Islet of Langerhans (tissue), 1 donor: Measurements from ENCODE around the gene PTCHD1.

Experiments used
- FAIRE-seq: peaks from one replicate; lab custom pipeline; 2011; peaks lifted over from hg19 to GRCh38; lab: Jason Lieb, UNC

Gene PTCHD1

GRCh38 chrX:23356189-23356588 is 21.5 kb downstream of the PTCHD1 start:
- no peak for FAIRE-seq

- no peak for FAIRE-seq
These were observed 29.8 kb downstream of the PTCHD1 start for GRCh38 chrX:23364416-23364815.

GRCh38 chrX:23365541-23365940 is 30.9 kb downstream of the PTCHD1 start:
- no peak for FAIRE-seq

GRCh38 chrX:23366914-23367313 is 32.3 kb downstream of the PTCHD1 start:
- FAIRE-seq: no peak

GRCh38 chrX:23369027-23369426 is 34.4 kb downstream of the PTCHD1 start:
- no peak for FAIRE-seq

GRCh38 chrX:23372220-23372902 is 37.7 kb downstream of the PTCHD1 start:
- FAIRE-seq: no peak

DNA sequence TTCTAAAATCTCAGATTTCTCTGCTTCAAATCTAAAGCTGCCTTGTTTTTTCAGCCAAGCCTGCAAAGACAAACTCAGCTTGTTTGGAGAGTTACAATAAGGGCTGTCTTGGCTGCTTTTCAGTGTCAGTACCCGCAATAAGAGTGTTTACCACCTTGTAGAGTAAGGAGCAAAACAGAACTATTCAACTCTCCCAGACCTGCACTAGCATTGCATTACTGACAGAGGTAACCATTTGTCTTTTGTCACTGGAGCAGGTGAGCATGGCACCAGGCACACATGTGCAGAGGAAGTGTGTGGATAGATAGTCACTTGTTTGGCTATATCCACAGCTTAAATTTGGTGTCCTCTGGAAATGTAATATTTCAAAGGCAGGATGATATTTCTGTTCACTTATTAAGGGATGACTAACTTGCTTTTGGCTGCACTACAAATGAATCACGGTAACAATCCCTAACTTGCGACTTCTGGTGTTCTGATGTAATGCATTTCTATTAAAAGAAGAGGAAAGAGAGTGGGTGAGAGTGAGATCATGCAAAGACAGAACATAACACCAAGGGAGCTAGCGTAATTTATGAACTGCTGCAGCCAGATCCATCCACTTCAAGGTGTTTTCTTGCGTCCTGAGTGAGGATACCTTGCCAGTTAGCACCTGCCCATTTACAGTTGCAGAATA is 38.6 kb downstream of the PTCHD1 start:
- no peak for FAIRE-seq

GRCh38 chrX:23374291-23374690 is 39.6 kb downstream of the PTCHD1 start:
- no peak for FAIRE-seq

DNA sequence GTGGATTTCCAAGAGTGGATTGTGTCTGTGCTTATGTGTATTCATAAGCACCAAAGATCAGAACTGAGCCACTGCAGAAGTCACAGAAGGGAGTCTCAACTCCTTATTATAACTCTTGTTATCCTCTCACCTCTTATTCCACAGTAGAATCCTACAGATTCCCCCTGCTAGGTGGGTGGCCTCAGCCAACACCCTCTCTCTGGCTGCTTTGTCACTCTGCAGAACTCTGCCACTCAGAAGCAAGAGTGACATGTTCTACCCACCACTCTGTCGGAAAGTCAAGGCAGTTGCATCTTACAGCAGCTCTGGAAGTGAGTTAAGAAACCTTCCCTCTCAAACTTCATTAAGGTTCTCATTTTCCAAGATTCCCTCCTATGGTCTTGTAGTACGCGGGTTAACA is 41.9 kb downstream of the PTCHD1 start:
- no peak for FAIRE-seq

DNA sequence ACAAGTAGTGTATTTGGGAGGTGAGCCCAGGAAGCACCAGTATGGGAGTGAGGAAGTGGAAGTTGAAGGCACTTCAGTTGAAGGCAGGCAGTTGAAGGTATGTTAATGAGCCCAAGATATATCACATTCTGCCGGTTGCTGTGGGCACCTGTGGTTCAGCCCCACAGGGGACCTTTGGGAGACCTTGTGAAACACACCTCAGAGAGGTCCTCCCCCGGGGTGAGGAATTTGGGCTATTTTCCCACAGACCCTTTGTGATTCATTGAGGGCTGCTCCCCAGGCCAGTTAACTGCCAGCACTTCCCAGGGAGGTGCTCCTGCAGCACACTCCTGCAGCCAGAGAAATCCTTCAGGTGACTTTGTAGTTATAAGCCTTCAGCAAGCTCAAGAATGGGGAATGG is 45.9 kb downstream of the PTCHD1 start:
- FAIRE-seq: no peak

GRCh38 chrX:23381099-23382087 is 46.7 kb downstream of the PTCHD1 start:
- no peak for FAIRE-seq

DNA sequence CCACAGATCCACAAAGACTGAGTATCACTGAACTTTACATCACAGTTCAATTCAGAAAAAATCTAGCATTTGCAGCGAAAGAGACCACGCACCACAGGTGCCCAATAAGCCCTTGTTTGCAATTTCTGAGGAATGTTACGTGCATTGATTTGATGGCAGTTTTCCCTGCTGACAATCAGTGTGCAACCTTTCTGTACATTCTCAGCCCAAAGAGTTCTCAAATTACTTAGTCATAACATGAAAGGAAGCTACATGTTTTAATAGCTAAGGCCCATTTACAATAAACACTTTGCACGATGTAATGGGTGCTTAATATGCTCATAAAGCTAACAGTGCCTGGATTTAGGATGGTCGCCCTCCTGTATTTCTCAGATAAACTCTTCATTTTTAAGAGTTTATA is 47.9 kb downstream of the PTCHD1 start:
- FAIRE-seq: no peak

DNA sequence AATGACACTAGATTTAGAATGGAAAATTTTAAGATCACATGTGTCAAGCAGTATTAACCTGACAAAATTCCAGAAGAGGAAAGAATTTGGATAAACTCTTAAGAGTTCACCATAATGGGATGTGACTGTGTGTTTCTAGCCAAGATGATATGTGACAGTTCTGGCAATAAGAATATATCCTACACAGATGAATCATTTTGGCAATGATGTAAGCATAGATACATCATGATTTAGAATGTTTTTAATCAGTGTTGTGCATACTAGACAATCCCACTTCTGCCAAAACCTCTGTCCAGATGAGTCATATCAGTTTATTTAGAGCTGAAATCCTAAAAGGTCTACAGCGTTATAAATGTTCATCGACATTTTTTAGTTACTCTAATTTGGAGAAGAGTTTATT is 48.8 kb downstream of the PTCHD1 start:
- FAIRE-seq: peak; percentile 51

DNA sequence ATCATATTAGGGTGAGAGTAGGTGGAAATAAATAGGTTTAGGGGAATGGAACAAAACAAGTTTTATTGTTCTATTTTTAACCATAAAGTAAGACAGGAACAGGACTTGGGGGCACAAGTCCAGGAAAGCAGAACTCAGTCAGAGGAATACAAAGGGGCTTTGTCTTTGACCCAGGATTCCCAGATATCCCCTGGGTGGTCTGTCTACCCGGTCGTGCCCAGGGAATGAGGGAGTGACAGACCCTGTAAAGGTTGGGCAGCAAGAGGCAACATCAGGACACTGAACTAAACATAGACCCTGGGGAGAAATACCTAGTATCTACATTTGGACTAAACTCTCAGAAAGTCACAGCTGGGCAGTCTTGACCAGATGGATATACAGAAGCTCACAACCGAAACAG is 50.6 kb downstream of the PTCHD1 start:
- no peak for FAIRE-seq

DNA sequence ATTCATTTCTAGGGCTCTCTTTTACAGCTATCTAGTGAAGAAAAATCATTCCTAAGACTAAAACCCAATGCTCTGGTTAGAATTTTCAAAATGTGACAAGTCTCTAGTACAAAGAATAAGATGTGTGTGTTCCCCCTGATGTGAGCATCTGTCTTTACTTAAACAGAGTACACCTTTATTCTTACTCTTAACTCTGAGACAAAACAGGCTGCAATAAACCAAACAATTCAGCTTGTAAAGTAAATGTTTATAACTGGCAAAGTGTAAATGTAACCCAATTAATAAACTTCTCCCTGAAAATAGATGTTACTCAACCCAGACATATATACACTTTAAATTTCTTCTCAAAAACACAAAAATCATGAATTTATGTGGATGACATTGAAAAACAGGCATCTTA is 51.6 kb downstream of the PTCHD1 start:
- peak; percentile 5 for FAIRE-seq

DNA sequence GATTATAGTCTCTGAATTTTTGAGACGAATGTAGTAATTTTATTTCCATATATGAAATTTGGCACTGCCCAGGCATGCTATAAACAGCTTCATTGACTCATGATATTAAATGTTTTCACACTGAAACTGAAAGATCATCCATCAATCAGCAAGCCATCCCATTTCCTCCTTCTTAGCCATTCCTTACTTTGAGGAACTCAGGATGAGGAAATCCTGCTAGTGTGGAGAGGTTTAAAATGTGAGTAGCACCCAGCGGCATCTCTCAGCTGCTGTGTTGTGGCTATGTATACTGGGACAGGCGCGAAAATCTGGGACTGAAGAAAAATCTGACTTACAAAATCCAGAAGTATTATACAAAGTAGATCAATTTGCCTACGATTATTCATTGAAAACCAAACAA is 52.1 kb downstream of the PTCHD1 start:
- no peak for FAIRE-seq

- no peak for FAIRE-seq
These were observed 53.0 kb downstream of the PTCHD1 start for GRCh38 chrX:23387550-23388184.

DNA sequence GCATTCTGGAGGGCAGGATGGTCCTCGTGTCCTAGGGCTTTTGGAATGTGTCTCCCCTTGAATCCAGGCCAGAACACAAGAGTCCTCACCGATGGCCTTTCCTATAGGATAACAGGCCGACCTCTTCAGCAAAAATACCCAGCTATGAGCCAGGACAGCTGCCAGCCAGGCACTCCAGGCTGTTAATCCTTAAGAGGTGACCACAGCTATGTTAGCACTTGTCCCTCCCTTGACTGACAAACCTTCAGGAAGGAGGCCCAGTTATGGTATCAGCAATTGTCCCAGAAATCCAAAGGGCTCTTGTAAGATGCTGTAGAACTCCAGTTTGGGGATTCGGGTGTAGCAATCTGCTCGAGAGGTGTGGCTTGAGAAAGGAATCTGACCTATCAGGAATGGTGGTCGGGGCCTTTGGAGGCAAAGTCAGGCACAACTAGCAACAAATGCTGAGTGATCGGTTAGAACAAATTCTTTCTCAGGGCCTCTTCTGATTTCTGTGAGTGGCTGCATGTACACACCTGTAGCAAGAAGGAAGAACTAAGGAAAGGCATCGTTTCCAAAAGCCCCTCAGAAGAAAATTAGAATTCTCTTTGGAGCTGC is 54.6 kb downstream of the PTCHD1 start:
- FAIRE-seq: no peak

- FAIRE-seq: no peak
These were observed 56.3 kb downstream of the PTCHD1 start for GRCh38 chrX:23390979-23391378.

- no peak for FAIRE-seq
These were observed 57.5 kb downstream of the PTCHD1 start for GRCh38 chrX:23392195-23392594.

DNA sequence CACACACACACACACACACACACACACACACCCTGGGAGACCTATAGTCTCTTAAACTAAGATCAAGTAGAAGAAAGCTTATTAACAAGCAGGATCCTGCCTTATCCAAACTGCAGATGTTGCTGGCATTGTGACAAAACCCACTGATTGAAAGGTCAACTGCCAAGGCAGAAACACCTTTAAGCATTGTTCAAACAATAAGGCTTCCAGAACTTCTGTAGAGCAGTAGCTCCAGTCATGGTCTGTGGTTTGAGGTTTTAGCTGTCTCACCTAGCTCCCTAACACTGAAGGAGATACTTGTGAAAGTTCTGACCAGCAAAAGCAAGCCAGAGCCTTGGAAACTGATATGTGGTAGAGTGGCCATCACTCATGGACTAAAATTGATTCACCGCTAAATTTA is 59.8 kb downstream of the PTCHD1 start:
- no peak for FAIRE-seq

DNA sequence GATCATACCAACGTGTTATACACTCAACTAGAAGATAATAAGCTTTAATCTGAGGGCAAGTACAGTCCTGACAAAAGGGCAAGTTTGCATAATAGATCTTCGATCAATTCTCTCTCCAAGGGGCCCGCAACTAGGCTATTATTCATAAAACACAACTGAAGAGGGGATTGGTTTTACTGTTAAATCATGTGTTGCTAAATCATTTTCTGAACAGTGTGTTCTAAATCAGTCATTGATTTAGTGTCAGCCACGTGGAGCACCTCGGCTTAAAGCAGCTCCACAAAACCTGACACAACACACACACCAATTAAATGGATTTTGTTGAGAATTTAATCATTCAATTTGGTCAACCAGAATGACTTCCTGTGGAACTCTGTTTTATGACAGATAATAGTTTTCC is 61.6 kb downstream of the PTCHD1 start:
- no peak for FAIRE-seq
